Natural killer cell (primary cell): ENCODE measurements around the gene PLA1A. TPM values are rescaled to one million over a fixed set of nuclear protein-coding genes. Genes with fewer than 3 reads are reported as not detected.

Experiments
- ATAC-seq, 3 donors: fragments of 150-1000 bp in 2 of 3; fragments of 200-7000 bp in 1 of 3; cut with Tn5 transposase; 1 replicate in 1 of 3; 2 replicates in 2 of 3; pipeline ENCODE4 v1.10.0; 2021; ENCODE audit warnings: mild to moderate bottlenecking in 2 of 3, moderate library complexity in 2 of 3
- DNase-seq, 2 donors: peaks; one replicate each; pipeline versions ENCODE4 v3.0.0 to v3.0.0-alpha.2; 2013 to 2021; ENCODE audit warnings: mixed read lengths in 1 of 2
- H3K27ac ChIP-seq: one replicate; pipeline ENCODE4 v1.5.1; 2013; ENCODE audit warnings: mild to moderate bottlenecking, low read length
- H3K27me3 ChIP-seq: one replicate; pipeline ENCODE4 v1.6.1; 2013; ENCODE audit warnings: low read length; ENCODE audit not compliant: control insufficient read depth, insufficient read depth
- H3K36me3 ChIP-seq: one replicate; pipeline ENCODE4 v1.6.1; 2013; ENCODE audit warnings: low read length; ENCODE audit not compliant: control insufficient read depth, insufficient read depth
- H3K4me1 ChIP-seq: one replicate; pipeline ENCODE4 v1.6.1; 2013; ENCODE audit warnings: low read length; ENCODE audit not compliant: control insufficient read depth, insufficient read depth
- H3K4me3 ChIP-seq: one replicate; pipeline ENCODE4 v1.5.1; 2013; ENCODE audit warnings: low read length
- H3K9me3 ChIP-seq: one replicate; pipeline ENCODE4 v1.6.1; 2013; ENCODE audit warnings: low read length; ENCODE audit not compliant: control insufficient read depth, insufficient read depth
- H3K27ac Mint-ChIP-seq, 2 donors: one replicate each; pipeline ENCODE4 v1.8.0; 2022; ENCODE audit warnings: mild to moderate bottlenecking in 2 of 2, mixed read lengths in 2 of 2, moderate library complexity in 1 of 2
- H3K27me3 Mint-ChIP-seq, 2 donors: one replicate each; pipeline ENCODE4 v1.8.0; 2022; ENCODE audit warnings: low read depth in 2 of 2, mixed read lengths in 2 of 2
- H3K36me3 Mint-ChIP-seq: one replicate; pipeline ENCODE4 v1.8.0; 2022; ENCODE audit warnings: mixed read lengths
- H3K4me1 Mint-ChIP-seq, 2 donors: one replicate each; pipeline ENCODE4 v1.8.0; 2022; ENCODE audit warnings: mixed read lengths in 2 of 2
- H3K4me3 Mint-ChIP-seq: one replicate; pipeline ENCODE4 v1.8.0; 2022; ENCODE audit warnings: mild to moderate bottlenecking, moderate library complexity, mixed read lengths
- H3K9me3 Mint-ChIP-seq, 2 donors: one replicate each; pipeline ENCODE4 v1.8.0; 2022; ENCODE audit warnings: mixed read lengths in 2 of 2
- CTCF ChIP-seq: fragments of 200-600 bp; IDR thresholded peaks from one replicate; pipeline ENCODE4 v1.8.0; 2022; ENCODE audit warnings: antibody characterized with exemption
- WGBS: methylation state at CpG from one replicate; pipeline ENCODE4 v1.1.7; 2013; ENCODE audit warnings: missing lambda C conversion rate; ENCODE audit not compliant: insufficient coverage; 5-methylcytosine and 5-hydroxymethylcytosine counted together
- intact Hi-C: fragments of 100-400 bp; cut with micrococcal nuclease; formaldehyde crosslinking; loops from one replicate; pipeline ENCODE4 v1.14.2; 2022
- total RNA-seq, 4 donors: library from RNA; stranded (reverse); fragments of 120-200 nt in 1 of 4; gene quantifications; one replicate each; pipeline versions ENCODE4 v1.2.3 to v1.2.4, GENCODE V29; 2013 to 2022

Gene PLA1A
- total RNA-seq, 3 donors from 2014 or later (not counting 1 experiment from before 2014, with no cell fraction given): 0.20 to 0.34 TPM; not detected in 1

- TF ChIP-seq CTCF: no peak
- Histone ChIP-seq H3K4me3 (no peak overlapping the region), H3K36me3 (no peaks in the 10 kb centered on the region), H3K4me1 (no peaks in the 10 kb centered on the region), H3K27me3 (no peaks in the 10 kb centered on the region), H3K27ac (no peak overlapping the region), H3K9me3 (no peaks in the 10 kb centered on the region)
- H3K4me1 Mint-ChIP-seq: peaks cover 0 to 5% of the 10 kb centered on the region in 2 donors
- 96% methylated on average over 7 of the region's 7 CpGs for WGBS
- peaks cover 6% of the 10 kb centered on the region for H3K36me3 Mint-ChIP-seq
- DNase-seq (no peak), ATAC-seq (no peak)
- no peaks in the 10 kb centered on the region for H3K27me3 Mint-ChIP-seq
- intact Hi-C loops: no loop called here
- no peaks in the 10 kb centered on the region for H3K9me3 Mint-ChIP-seq
- no peak overlapping the region for H3K27ac Mint-ChIP-seq
- H3K4me3 Mint-ChIP-seq: no peak overlapping the region
These were observed 54.8 kb downstream of the PLA1A start for GRCh38 chr3:119652306-119653033.

DNA sequence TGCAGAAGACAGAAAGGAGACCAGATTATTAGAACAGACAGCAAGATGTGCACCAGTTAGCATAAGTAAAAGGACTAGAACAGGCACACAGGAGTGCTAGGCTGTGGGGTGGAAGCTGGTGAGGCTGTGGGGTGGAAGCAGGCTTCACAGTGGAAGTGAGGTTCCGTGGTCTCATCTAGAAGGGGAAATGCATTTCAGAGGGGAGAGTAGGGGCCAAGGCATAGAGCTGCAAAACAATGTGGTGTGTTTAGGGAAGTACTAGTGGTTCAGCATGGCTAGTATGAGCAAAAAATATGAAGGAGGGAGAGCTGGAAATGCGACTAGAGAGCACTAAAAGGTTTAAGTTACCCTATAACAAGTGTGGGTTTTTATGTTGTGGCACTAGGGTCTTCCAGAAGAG is 56.2 kb downstream of the PLA1A start:
- Mint-ChIP-seq H3K27ac (no peak overlapping the region), H3K27me3 (no peaks in the 10 kb centered on the region), H3K36me3 (peaks cover 7% of the 10 kb centered on the region), H3K9me3 (no peaks in the 10 kb centered on the region), H3K4me3 (no peak overlapping the region), H3K4me1 (peaks cover 0 to 5% of the 10 kb centered on the region in 2 donors)
- no peaks in the 10 kb centered on the region for H3K36me3 ChIP-seq
- DNase-seq (no peak), ATAC-seq (no peak)
- intact Hi-C loops: no loop called here
- WGBS: 11% methylated on average over 2 of the region's 2 CpGs
- H3K27me3 ChIP-seq: no peaks in the 10 kb centered on the region
- H3K9me3 ChIP-seq: no peaks in the 10 kb centered on the region
- no peak for TF ChIP-seq CTCF
- no peaks in the 10 kb centered on the region for H3K4me1 ChIP-seq
- H3K27ac ChIP-seq: no peak overlapping the region
- no peak overlapping the region for H3K4me3 ChIP-seq

GRCh38 chr3:119657887-119658702 is 60.4 kb downstream of the PLA1A start:
- Histone ChIP-seq H3K4me1 (no peaks in the 10 kb centered on the region), H3K27me3 (no peaks in the 10 kb centered on the region), H3K9me3 (no peaks in the 10 kb centered on the region), H3K27ac (no peak overlapping the region), H3K36me3 (no peaks in the 10 kb centered on the region), H3K4me3 (no peak overlapping the region)
- no peak for DNase-seq
- Mint-ChIP-seq H3K9me3 (no peaks in the 10 kb centered on the region), H3K4me3 (no peak overlapping the region), H3K4me1 (peaks cover 0 to 5% of the 10 kb centered on the region in 2 donors), H3K27me3 (no peaks in the 10 kb centered on the region), H3K27ac (no peak overlapping the region), H3K36me3 (peaks cover 7% of the 10 kb centered on the region)
- ATAC-seq: no peak
- TF ChIP-seq CTCF: no peak
- intact Hi-C loops: no loop called here
- 55% methylated on average over 2 of the region's 4 CpGs for WGBS
